Measurements from ENCODE around the gene RNF5.
A peak's percentile ranks its signal among the peaks of the same experiment; 100 is the strongest.

Gene RNF5

GRCh38 chr6:32177788-32178546, at the start of gene RNF5:
Gene RNF5, plus strand, starts transcription at chr6:32178405. Its CDS starts 107 bp downstream, at chr6:32178512.
- peak within 1 kb of the TSS; percentile 87 for H3K4me3 ChIP-seq (replicated peaks; ENCODE audit: low read depth, low read length)
- no peak for TF ChIP-seq CTCF (IDR thresholded peaks at IDR 0.05; ENCODE audit: low read length, missing control alignments)
- DNase-seq (ENCODE audit: low read depth): peak; percentile 100

GRCh38 chr6:32128751-32129296, 49.4 kb upstream of the RNF5 start:
- TF ChIP-seq CTCF (IDR thresholded peaks at IDR 0.05; ENCODE audit: low read length, missing control alignments): no peak
- H3K4me3 ChIP-seq (replicated peaks; ENCODE audit: low read depth, low read length): peak overlapping the region; percentile 77
- no peak for DNase-seq (ENCODE audit: low read depth)

- no peak for DNase-seq (ENCODE audit: low read depth)
- peak overlapping the region; percentile 77 for H3K4me3 ChIP-seq (replicated peaks; ENCODE audit: low read depth, low read length)
- TF ChIP-seq CTCF (IDR thresholded peaks at IDR 0.05; ENCODE audit: low read length, missing control alignments): no peak
These were observed 48.7 kb upstream of the RNF5 start for GRCh38 chr6:32129297-32130088.

GRCh38 chr6:32131439-32131948, 46.7 kb upstream of the RNF5 start:
- DNase-seq (ENCODE audit: low read depth): no peak
- no peak for TF ChIP-seq CTCF (IDR thresholded peaks at IDR 0.05; ENCODE audit: low read length, missing control alignments)
- H3K4me3 ChIP-seq (replicated peaks; ENCODE audit: low read depth, low read length): no peak overlapping the region

- DNase-seq (ENCODE audit: low read depth): no peak
- TF ChIP-seq CTCF (IDR thresholded peaks at IDR 0.05; ENCODE audit: low read length, missing control alignments): no peak
- no peak overlapping the region for H3K4me3 ChIP-seq (replicated peaks; ENCODE audit: low read depth, low read length)
These were observed 46.1 kb upstream of the RNF5 start for GRCh38 chr6:32132110-32132509.

GRCh38 chr6:32133786-32134185, 44.4 kb upstream of the RNF5 start:
- no peak for DNase-seq (ENCODE audit: low read depth)
- H3K4me3 ChIP-seq (replicated peaks; ENCODE audit: low read depth, low read length): no peak overlapping the region

More at GRCh38 chr6:32133786-32134185, 44.4 kb upstream of the RNF5 start:
- no peak for TF ChIP-seq CTCF (IDR thresholded peaks at IDR 0.05; ENCODE audit: low read length, missing control alignments)
